ENCODE results near the gene THADA. TPM values are rescaled to one million over a fixed set of nuclear protein-coding genes. Genes with fewer than 3 reads are reported as not detected.
A peak's percentile ranks its signal among the peaks of the same experiment; 100 is the strongest.

Gene THADA
- total RNA-seq, 2 donors from 2014 or later: 36.3 to 36.9 TPM

DNA sequence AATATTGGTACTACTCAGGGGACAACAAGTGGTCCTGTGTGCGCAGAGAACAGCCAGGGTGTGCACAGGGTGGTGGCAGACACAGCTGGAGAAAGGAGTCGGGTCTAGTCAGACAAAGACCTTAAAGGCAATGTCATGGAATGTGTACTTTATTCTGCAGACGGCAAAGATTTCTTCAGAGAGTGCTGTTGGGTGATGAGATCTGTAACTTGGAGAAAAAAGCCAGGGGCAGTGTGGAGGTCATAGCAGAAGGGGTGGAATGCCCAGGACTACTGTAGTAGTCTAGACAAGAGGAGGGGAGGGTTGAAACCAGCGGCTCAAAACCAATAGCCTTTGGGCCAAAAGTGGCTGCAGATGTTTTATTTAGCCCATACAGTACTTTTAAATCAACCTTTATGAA, 248.1 kb downstream of the THADA start:
- no peak for ATAC-seq (replicated peaks)
- Mint-ChIP-seq H3K9me3 (no peaks in the 10 kb centered on the region), H3K36me3 (ENCODE audit: low read depth) (peaks cover 27% of the 10 kb centered on the region), H3K4me3 (no peak overlapping the region), H3K27ac (no peak overlapping the region), H3K27me3 (no peaks in the 10 kb centered on the region), H3K4me1 (no peaks in the 10 kb centered on the region)

DNA sequence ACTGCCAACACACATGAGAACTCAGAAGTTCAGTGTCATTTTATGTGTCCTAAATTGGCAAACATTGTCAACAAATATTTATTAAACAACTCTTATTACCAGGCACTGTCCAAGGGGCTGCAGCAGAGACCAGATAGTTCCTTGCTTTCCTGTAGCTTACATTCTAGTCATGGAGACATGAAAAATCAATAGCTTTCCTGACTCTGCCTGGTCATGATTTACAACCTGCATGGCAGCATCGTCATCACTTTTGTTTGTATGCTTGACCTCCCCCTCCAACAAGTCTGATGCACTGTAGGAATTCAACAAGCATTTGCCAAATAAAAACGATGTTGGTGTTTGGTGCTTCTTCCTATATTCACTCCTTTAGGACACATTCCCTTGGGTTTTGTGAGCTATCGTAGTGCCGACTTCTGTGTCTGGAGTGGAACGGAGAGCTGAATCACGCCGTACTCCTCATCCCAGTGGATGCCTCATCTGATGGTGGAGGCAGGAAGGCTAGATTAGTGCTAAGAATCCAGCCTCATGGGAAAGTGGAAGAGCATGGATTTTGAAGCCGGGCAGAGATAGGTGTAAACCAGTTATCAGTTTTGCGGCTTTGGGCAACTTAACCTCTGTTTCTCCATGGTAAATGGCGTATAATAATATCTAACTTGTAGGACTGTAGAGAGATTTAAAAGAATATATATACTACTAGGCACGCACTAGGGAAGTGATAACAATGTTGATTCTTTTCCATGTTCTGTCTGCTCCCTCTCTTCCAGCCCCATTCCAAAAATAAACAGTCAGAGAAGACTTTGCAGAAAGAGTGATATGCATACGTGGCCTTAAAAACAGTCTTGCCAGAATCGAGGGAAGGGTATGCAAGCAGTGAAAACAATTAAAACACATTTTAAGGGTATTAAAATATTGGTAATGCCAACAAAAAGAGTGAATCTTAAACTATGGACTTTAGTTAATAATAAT, 249.0 kb downstream of the THADA start:
- Mint-ChIP-seq H3K9me3 (no peaks in the 10 kb centered on the region), H3K27me3 (no peaks in the 10 kb centered on the region), H3K4me3 (no peak overlapping the region), H3K27ac (no peak overlapping the region), H3K4me1 (no peaks in the 10 kb centered on the region), H3K36me3 (ENCODE audit: low read depth) (peaks cover 35% of the 10 kb centered on the region)
- ATAC-seq (replicated peaks): no peak

DNA sequence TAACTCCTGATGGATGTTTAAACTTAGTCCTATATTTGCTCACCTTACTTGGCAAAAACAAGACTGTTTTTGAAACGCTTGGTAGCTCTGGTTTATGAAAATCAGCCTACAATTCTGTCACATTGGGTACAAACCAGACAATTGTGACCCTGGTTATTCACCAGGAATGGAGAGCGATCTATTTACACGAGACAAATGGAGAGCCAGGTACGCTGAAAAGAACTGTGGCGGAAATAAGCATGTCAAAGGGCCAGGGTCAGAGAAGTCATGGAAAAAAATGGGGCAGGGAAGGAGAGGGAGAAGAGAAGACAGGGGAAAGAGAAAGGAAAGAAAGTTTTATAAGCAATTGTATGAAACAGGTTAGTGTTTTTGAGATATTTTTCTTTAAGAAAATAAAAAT, 250.0 kb downstream of the THADA start:
- Mint-ChIP-seq H3K36me3 (ENCODE audit: low read depth) (peaks cover 42% of the 10 kb centered on the region), H3K9me3 (no peaks in the 10 kb centered on the region), H3K4me3 (no peak overlapping the region), H3K4me1 (no peaks in the 10 kb centered on the region), H3K27ac (no peak overlapping the region), H3K27me3 (no peaks in the 10 kb centered on the region)
- no peak for ATAC-seq (replicated peaks)

DNA sequence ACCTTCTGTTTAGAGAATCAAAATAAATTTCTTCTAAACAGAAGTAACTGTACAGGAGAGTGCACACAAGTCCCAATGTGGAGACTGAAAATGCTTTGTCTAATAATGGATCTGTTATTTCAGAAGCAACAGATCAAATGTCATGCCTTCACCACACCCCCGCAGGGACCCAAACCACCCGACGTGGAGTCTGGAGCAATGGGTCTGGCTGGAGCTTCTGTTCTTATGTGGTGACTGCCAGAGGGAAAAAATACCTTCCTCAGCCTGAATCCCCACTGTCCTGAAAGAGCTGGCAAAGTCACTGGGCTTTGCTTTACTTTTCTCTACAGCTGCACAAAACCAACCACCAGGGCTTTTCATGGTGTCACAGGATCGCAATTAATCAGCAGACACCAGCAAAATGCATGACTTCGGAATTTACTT, 250.4 kb downstream of the THADA start:
- no peaks in the 10 kb centered on the region for H3K4me1 Mint-ChIP-seq
- no peaks in the 10 kb centered on the region for H3K27me3 Mint-ChIP-seq
- peaks cover 47% of the 10 kb centered on the region for H3K36me3 Mint-ChIP-seq (ENCODE audit: low read depth)
- no peak overlapping the region for H3K27ac Mint-ChIP-seq
- H3K9me3 Mint-ChIP-seq: no peaks in the 10 kb centered on the region
- ATAC-seq (replicated peaks): no peak
- H3K4me3 Mint-ChIP-seq: no peak overlapping the region

DNA sequence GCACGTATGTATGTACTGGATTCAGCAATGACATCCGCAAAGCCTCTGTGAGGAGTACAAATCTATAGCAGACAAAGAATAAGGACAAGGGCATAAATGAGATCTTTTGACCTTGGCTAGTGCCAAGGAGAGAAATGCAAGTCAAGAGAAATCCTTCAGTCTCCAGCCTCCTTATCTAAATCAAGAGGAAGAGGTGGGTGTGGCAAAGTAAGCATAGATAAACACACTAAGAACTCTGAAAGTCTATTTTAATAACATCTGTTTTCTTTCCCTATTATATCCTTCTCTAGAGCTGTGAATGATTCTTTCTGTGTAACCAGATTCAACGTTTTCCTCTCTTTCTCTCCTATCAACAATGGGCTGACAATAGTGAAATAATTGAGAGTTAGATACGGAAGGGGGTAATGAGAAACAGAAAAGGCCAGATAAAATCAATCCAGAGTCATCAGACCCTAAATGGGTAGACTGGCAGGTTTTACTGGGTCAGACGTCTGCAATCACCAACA, 250.9 kb downstream of the THADA start:
- no peak overlapping the region for H3K4me3 Mint-ChIP-seq
- H3K4me1 Mint-ChIP-seq: no peaks in the 10 kb centered on the region
- peaks cover 51% of the 10 kb centered on the region for H3K36me3 Mint-ChIP-seq (ENCODE audit: low read depth)
- no peaks in the 10 kb centered on the region for H3K27me3 Mint-ChIP-seq
- H3K9me3 Mint-ChIP-seq: no peaks in the 10 kb centered on the region
- no peak overlapping the region for H3K27ac Mint-ChIP-seq
- no peak for ATAC-seq (replicated peaks)

DNA sequence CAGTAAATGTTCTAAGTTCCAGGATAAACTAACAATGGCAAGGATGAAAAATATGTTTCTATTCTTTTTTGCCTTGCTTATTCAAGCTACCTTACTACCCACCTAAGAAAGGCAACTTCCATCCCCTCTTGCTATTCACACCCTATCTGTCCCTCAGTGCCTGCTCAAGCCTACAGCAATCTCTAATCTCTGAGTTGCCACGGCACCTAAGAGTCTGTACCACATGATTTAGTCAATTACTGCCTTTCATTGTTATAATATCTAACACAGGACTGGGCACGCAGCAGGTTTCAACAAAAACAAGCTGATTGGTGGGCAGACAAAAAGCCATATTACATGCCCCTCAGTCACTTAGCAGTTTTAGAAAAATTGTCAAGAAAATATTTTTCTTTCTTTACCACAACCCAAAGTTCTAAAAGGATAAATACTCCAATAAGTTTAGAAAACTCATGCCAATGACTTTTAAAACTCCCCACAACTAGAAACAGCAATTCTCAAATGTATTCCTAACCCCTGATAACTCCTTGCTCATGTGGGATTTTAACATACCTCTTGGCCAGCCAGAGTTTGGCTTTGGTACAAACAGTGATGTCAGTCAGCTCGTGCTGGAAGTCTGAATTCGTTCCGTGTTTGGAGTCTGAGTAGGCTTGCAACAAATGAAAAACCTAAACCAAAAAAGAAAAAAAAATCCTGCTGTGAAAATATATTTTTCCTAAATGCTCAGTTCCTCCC, 252.1 kb downstream of the THADA start:
- ATAC-seq (replicated peaks): no peak
- Mint-ChIP-seq H3K27me3 (no peaks in the 10 kb centered on the region), H3K4me1 (no peaks in the 10 kb centered on the region), H3K27ac (peak overlapping the region; percentile 20), H3K36me3 (ENCODE audit: low read depth) (peaks cover 58% of the 10 kb centered on the region), H3K4me3 (no peak overlapping the region), H3K9me3 (no peaks in the 10 kb centered on the region)

DNA sequence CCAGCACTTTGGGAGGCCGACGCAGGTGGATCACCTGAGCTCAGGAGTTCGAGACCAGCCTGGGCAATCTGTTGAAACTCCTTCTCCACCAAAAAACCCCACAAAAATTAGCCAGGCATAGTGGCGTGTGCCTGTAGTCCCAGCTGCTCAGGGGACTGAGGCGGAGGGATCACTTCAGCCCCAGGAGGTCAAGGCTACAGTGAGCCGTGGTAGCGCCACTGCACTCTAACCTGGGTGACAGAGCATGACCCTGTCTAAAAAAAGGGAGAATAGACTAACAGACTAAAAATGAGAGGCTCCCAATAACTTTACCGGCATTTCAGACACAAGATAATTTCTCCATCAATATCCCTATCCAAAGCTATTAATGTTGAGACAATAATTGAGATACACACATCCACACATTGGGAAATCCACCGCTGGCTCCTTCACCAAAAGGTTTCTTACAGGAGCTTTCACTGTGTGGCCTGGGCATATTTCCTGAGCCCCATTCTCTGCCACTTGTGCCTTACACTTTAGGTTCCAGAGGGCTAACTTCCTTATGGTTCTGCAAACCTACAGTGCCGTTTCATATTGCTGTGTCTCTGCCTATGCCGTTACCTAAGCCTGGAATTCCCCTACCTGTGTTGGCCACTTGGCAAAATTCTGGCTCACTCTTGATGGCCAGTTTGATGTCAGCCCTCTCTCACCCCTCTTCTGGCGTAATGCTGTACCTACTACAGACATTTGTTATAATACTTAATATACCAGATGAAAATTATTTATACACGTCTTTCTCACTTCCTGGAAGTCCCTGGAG, 253.7 kb downstream of the THADA start:
- H3K36me3 Mint-ChIP-seq (ENCODE audit: low read depth): peaks cover 64% of the 10 kb centered on the region
- H3K9me3 Mint-ChIP-seq: no peaks in the 10 kb centered on the region
- H3K27ac Mint-ChIP-seq: peak overlapping the region; percentile 20
- no peak for ATAC-seq (replicated peaks)
- no peaks in the 10 kb centered on the region for H3K4me1 Mint-ChIP-seq
- no peak overlapping the region for H3K4me3 Mint-ChIP-seq
- no peaks in the 10 kb centered on the region for H3K27me3 Mint-ChIP-seq

DNA sequence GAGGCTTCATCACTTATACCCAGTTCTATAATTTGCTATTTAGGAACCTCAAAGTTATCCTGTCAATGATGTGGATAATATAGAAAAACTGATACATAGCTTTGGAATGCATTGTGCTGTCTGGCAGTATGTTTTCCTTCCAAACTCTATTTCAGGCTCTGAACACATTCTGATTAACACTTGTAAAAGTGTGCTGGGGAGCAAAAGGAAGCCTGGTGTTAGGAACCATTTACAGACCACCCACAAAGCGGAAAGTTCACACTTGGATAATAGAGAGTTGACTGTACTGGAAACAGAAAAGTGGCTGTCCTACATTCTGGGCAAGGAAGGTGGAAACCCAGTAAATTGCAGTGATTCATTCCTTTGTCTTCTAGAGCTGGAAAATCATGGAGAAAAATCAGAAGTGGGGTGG, 254.9 kb downstream of the THADA start:
- Mint-ChIP-seq H3K27me3 (no peaks in the 10 kb centered on the region), H3K9me3 (no peaks in the 10 kb centered on the region), H3K4me1 (no peaks in the 10 kb centered on the region), H3K4me3 (no peak overlapping the region), H3K27ac (no peak overlapping the region), H3K36me3 (ENCODE audit: low read depth) (peaks cover 73% of the 10 kb centered on the region)
- ATAC-seq (replicated peaks): no peak

DNA sequence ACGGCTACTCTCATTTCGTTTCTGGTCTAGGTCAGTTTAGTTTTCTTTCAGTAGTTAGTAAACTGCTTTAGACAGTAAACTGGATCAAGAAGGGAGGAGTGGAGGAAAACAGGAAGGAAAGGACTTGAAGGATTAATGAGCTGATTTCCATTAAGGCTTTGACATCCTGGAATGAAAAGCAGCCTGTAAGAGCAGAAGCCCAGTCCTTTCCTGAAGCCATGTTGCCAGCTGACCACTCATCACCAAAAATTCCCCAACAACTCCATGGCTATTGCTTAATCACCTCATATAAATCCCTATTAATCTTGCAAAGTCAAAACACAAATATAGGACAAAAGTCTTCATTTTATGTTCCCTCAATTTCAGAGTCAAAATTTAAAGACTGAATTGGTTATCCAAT, 255.8 kb downstream of the THADA start:
- H3K4me3 Mint-ChIP-seq: no peak overlapping the region
- H3K36me3 Mint-ChIP-seq (ENCODE audit: low read depth): peaks cover 73% of the 10 kb centered on the region
- no peaks in the 10 kb centered on the region for H3K4me1 Mint-ChIP-seq
- no peaks in the 10 kb centered on the region for H3K9me3 Mint-ChIP-seq
- ATAC-seq (replicated peaks): no peak
- H3K27ac Mint-ChIP-seq: no peak overlapping the region
- H3K27me3 Mint-ChIP-seq: no peaks in the 10 kb centered on the region

DNA sequence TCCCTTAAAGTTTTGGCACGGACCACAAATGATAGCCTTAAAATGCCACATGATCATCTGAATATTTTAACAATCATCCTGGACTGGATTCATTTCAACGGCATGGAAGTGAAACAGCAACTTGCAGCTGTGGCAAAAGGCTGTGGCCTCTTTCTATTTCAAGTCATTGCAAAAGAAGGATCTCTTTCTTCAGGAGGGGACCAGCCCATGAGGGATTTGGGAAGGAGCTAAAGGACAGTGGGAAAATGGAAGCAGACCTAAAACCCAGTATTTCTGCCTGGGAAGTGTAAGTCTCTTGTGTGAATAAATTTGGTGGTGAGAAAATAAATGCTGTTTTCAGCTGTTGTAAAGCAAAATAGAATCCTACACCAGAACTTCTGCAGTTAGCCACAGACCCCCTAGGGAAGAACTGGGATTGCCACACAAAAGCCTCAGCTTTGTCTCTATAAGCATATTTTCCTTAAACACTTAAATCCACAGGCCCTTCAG, 262.1 kb downstream of the THADA start:
- Mint-ChIP-seq H3K27ac (no peak overlapping the region), H3K4me1 (no peaks in the 10 kb centered on the region), H3K4me3 (no peak overlapping the region), H3K36me3 (ENCODE audit: low read depth) (peaks cover 42% of the 10 kb centered on the region), H3K27me3 (no peaks in the 10 kb centered on the region), H3K9me3 (no peaks in the 10 kb centered on the region)
- ATAC-seq (replicated peaks): no peak

DNA sequence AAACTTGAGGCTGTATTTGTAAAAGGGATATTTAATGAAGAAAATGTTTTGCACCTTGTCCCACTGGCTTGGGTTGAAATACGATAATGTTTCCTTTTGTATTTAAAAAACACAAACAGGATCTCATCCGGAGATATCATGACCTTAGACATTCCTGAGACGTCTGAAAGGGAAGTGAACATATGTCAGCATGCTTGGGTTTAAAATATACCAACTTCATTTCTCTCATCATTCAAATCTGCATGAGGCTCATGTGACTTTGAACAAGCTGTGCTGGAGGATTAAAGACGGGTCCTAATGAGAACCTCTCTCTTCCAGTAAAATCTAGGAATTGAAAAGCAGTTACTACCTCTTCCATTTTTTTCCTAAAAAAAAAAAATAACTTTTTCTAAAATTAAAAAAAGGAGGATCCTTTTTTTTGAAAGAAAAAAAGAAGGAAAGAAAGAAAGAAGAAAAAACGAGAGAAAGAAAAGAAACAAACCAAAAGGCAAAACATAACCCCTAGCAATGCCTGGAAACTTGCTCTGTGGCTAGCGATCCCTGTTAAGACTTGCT, 262.7 kb downstream of the THADA start:
- no peak overlapping the region for H3K27ac Mint-ChIP-seq
- H3K4me3 Mint-ChIP-seq: no peak overlapping the region
- no peaks in the 10 kb centered on the region for H3K4me1 Mint-ChIP-seq
- no peaks in the 10 kb centered on the region for H3K9me3 Mint-ChIP-seq
- no peaks in the 10 kb centered on the region for H3K27me3 Mint-ChIP-seq
- no peak for ATAC-seq (replicated peaks)
- H3K36me3 Mint-ChIP-seq (ENCODE audit: low read depth): peaks cover 37% of the 10 kb centered on the region

DNA sequence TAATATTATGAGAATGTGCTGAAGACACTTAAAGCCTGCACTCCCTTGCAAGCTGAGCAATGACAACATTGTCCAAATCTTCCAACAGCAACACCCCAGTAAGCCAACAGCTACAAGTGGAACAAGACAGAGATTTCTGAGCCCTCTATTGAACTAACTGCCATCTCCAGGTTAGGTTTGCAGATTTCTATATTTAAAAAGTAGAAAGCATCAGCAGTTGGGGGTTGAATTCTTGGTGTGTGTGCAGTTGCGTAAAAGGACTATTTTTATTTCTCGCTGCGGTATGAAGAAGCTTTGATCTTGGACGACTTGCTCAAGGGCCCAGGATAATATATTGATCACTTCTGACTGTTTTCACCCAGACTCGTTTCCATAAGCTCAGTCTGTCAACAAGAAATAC, 263.2 kb downstream of the THADA start:
- no peak overlapping the region for H3K27ac Mint-ChIP-seq

DNA sequence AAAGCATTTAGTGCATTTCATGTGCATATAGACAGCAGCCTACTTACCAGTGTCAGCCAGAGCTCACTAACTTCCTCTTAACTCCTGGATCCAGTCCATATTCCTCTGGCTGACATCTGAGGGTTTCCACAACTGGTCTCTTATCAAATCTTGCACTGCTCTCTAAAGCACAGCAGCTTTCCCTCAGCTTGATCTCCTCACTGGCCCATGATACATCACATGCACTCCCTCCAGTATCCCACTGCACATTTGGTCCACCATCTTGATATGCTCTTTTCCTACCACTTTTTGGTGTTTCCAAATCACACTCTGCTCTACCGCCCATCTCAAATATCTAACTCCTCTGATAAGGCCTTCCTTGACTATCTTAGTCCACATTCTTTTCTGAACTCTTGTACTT, 264.4 kb downstream of the THADA start:
- Mint-ChIP-seq H3K4me3 (no peak overlapping the region), H3K27ac (no peak overlapping the region), H3K9me3 (no peaks in the 10 kb centered on the region), H3K36me3 (ENCODE audit: low read depth) (peaks cover 25% of the 10 kb centered on the region), H3K27me3 (no peaks in the 10 kb centered on the region), H3K4me1 (no peaks in the 10 kb centered on the region)
- no peak for ATAC-seq (replicated peaks)

More for the DNA sequence above, 263.2 kb downstream of the THADA start:
- H3K36me3 Mint-ChIP-seq (ENCODE audit: low read depth): peaks cover 34% of the 10 kb centered on the region
- no peak for ATAC-seq (replicated peaks)
- H3K9me3 Mint-ChIP-seq: no peaks in the 10 kb centered on the region
- no peak overlapping the region for H3K4me3 Mint-ChIP-seq
- no peaks in the 10 kb centered on the region for H3K4me1 Mint-ChIP-seq
- no peaks in the 10 kb centered on the region for H3K27me3 Mint-ChIP-seq

DNA sequence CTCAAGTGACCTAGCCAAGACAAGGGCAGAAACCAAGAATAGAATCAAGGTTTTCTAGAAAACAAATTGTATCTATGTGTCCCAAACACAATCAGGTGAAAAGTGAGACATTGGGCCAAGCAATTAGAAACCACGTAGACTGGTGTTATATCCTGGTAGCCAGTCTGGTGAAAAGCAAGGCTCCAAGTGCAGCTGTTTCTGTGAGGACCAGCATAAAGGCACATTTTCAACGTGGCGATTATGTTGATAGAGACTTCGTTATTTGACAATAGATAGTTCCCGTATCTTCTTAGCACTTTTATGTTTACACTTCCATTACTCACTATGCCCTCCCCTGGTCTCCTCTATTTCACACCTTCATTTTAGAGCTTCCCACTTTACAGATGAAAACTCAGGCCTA, 266.2 kb downstream of the THADA start:
- H3K27ac Mint-ChIP-seq: no peak overlapping the region
- H3K9me3 Mint-ChIP-seq: no peaks in the 10 kb centered on the region
- no peaks in the 10 kb centered on the region for H3K27me3 Mint-ChIP-seq
- no peak for ATAC-seq (replicated peaks)
- H3K36me3 Mint-ChIP-seq (ENCODE audit: low read depth): peaks cover 30% of the 10 kb centered on the region
- no peaks in the 10 kb centered on the region for H3K4me1 Mint-ChIP-seq
- no peak overlapping the region for H3K4me3 Mint-ChIP-seq
